ENCODE measurements around the gene POLR2C. TPM values are rescaled to one million over a fixed set of nuclear protein-coding genes. Genes with fewer than 3 reads are reported as not detected.
A peak's percentile ranks its signal among the peaks of the same experiment; 100 is the strongest.

POLR2C gene
- total and polyA plus RNA-seq, 2 experiments from 2014 or later, result 37.6 to 123 TPM

DNA sequence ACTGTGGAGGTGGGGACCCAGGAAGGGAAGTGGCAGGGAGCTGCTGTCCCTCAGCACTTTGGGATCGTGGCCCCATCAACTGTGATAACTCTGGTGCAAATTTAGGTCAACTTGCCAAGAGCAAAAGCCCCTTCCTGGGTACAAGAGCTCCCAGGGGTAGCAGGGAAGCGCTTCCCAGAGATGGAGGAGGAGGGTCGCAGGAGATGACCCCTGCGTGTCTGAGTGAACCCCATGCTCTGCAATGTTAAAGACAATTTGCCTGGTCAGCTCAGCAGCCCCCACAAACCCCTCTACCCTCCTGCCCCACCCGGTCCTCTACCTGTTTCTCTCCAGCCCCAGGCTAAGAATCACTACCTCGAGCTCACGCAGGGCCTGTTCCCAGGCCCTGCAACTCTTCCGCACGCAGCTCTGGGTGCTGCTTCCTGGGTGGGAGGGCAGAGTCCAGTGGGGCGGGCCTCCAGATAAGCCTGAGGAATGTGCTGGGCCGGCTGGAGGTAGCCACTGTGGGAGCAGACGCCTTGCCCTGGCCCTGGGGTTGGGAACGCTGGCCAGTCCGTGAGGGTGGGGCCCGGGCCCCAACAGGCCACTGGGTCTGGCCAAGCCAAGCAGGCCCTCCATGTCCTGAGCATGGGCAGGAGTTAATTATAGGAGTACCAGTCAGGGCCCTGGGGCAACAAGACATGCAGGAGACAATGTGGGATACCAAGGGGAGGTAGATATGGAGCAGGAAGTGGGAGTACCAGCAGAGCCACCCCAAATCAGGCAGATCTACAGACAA is 17.7 kb downstream of the POLR2C start:
- DNase-seq (ENCODE audit: low spot score) (no peak), ATAC-seq (peak; percentile 0; the same call in 1 of the 3 replicates)
- H3K9me2 ChIP-seq (ENCODE audit: insufficient read depth), result no peaks in the 10 kb centered on the region
- H3K36me3 ChIP-seq (ENCODE audit: insufficient read depth), result no peaks in the 10 kb centered on the region
- TF ChIP-seq ZNF114 (CRISPR knock-in tag; IDR thresholded peaks at IDR 0.05), result no peak
- TF ChIP-seq EZH2phosphoT487 (IDR thresholded peaks at IDR 0.05; ENCODE audit: unreplicated experiment), result no peak
- TF ChIP-seq JUNB (IDR thresholded peaks at IDR 0.05; ENCODE audit: unreplicated experiment), result no peak
- TF ChIP-seq POLR2AphosphoS5 (IDR thresholded peaks at IDR 0.05; ENCODE audit: low read depth), result no peak
- TF ChIP-seq ZNF331 (CRISPR knock-in tag; IDR thresholded peaks at IDR 0.05; ENCODE audit: low read depth), result no peak
- no peak for TF ChIP-seq EZH2 (IDR thresholded peaks at IDR 0.05; ENCODE audit: low read depth, unreplicated experiment)
- TF ChIP-seq CREB1 (CRISPR knock-in tag; IDR thresholded peaks at IDR 0.05; ENCODE audit: low read depth), result no peak
- no peak for TF ChIP-seq NANOG (IDR thresholded peaks at IDR 0.05; ENCODE audit: borderline replicate concordance)
- TF ChIP-seq, protein P1, sequence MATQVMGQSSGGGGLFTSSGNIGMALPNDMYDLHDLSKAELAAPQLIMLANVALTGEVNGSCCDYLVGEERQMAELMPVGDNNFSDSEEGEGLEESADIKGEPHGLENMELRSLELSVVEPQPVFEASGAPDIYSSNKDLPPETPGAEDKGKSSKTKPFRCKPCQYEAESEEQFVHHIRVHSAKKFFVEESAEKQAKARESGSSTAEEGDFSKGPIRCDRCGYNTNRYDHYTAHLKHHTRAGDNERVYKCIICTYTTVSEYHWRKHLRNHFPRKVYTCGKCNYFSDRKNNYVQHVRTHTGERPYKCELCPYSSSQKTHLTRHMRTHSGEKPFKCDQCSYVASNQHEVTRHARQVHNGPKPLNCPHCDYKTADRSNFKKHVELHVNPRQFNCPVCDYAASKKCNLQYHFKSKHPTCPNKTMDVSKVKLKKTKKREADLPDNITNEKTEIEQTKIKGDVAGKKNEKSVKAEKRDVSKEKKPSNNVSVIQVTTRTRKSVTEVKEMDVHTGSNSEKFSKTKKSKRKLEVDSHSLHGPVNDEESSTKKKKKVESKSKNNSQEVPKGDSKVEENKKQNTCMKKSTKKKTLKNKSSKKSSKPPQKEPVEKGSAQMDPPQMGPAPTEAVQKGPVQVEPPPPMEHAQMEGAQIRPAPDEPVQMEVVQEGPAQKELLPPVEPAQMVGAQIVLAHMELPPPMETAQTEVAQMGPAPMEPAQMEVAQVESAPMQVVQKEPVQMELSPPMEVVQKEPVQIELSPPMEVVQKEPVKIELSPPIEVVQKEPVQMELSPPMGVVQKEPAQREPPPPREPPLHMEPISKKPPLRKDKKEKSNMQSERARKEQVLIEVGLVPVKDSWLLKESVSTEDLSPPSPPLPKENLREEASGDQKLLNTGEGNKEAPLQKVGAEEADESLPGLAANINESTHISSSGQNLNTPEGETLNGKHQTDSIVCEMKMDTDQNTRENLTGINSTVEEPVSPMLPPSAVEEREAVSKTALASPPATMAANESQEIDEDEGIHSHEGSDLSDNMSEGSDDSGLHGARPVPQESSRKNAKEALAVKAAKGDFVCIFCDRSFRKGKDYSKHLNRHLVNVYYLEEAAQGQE (IDR thresholded peaks at IDR 0.05; ENCODE audit: unreplicated experiment), result no peak
- TF ChIP-seq, protein P2, sequence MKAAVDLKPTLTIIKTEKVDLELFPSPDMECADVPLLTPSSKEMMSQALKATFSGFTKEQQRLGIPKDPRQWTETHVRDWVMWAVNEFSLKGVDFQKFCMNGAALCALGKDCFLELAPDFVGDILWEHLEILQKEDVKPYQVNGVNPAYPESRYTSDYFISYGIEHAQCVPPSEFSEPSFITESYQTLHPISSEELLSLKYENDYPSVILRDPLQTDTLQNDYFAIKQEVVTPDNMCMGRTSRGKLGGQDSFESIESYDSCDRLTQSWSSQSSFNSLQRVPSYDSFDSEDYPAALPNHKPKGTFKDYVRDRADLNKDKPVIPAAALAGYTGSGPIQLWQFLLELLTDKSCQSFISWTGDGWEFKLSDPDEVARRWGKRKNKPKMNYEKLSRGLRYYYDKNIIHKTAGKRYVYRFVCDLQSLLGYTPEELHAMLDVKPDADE (IDR thresholded peaks at IDR 0.05), result no peak; the same call in 1 of the 2 replicates
- TF ChIP-seq, protein P3, sequence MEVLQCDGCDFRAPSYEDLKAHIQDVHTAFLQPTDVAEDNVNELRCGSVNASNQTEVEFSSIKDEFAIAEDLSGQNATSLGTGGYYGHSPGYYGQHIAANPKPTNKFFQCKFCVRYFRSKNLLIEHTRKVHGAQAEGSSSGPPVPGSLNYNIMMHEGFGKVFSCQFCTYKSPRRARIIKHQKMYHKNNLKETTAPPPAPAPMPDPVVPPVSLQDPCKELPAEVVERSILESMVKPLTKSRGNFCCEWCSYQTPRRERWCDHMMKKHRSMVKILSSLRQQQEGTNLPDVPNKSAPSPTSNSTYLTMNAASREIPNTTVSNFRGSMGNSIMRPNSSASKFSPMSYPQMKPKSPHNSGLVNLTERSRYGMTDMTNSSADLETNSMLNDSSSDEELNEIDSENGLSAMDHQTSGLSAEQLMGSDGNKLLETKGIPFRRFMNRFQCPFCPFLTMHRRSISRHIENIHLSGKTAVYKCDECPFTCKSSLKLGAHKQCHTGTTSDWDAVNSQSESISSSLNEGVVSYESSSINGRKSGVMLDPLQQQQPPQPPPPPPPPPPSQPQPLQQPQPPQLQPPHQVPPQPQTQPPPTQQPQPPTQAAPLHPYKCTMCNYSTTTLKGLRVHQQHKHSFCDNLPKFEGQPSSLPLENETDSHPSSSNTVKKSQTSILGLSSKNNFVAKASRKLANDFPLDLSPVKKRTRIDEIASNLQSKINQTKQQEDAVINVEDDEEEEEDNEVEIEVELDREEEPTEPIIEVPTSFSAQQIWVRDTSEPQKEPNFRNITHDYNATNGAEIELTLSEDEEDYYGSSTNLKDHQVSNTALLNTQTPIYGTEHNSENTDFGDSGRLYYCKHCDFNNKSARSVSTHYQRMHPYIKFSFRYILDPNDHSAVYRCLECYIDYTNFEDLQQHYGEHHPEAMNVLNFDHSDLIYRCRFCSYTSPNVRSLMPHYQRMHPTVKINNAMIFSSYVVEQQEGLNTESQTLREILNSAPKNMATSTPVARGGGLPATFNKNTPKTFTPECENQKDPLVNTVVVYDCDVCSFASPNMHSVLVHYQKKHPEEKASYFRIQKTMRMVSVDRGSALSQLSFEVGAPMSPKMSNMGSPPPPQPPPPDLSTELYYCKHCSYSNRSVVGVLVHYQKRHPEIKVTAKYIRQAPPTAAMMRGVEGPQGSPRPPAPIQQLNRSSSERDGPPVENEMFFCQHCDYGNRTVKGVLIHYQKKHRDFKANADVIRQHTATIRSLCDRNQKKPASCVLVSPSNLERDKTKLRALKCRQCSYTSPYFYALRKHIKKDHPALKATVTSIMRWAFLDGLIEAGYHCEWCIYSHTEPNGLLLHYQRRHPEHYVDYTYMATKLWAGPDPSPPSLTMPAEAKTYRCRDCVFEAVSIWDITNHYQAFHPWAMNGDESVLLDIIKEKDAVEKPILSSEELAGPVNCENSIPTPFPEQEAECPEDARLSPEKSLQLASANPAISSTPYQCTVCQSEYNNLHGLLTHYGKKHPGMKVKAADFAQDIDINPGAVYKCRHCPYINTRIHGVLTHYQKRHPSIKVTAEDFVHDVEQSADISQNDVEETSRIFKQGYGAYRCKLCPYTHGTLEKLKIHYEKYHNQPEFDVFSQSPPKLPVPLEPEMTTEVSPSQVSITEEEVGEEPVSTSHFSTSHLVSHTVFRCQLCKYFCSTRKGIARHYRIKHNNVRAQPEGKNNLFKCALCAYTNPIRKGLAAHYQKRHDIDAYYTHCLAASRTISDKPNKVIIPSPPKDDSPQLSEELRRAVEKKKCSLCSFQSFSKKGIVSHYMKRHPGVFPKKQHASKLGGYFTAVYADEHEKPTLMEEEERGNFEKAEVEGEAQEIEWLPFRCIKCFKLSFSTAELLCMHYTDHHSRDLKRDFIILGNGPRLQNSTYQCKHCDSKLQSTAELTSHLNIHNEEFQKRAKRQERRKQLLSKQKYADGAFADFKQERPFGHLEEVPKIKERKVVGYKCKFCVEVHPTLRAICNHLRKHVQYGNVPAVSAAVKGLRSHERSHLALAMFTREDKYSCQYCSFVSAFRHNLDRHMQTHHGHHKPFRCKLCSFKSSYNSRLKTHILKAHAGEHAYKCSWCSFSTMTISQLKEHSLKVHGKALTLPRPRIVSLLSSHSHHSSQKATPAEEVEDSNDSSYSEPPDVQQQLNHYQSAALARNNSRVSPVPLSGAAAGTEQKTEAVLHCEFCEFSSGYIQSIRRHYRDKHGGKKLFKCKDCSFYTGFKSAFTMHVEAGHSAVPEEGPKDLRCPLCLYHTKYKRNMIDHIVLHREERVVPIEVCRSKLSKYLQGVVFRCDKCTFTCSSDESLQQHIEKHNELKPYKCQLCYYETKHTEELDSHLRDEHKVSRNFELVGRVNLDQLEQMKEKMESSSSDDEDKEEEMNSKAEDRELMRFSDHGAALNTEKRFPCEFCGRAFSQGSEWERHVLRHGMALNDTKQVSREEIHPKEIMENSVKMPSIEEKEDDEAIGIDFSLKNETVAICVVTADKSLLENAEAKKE (CRISPR knock-in tag; IDR thresholded peaks at IDR 0.05), result no peak
- no peak for TF ChIP-seq STAT1 (IDR thresholded peaks at IDR 0.05; ENCODE audit: unreplicated experiment)
- TF ChIP-seq, protein P4, sequence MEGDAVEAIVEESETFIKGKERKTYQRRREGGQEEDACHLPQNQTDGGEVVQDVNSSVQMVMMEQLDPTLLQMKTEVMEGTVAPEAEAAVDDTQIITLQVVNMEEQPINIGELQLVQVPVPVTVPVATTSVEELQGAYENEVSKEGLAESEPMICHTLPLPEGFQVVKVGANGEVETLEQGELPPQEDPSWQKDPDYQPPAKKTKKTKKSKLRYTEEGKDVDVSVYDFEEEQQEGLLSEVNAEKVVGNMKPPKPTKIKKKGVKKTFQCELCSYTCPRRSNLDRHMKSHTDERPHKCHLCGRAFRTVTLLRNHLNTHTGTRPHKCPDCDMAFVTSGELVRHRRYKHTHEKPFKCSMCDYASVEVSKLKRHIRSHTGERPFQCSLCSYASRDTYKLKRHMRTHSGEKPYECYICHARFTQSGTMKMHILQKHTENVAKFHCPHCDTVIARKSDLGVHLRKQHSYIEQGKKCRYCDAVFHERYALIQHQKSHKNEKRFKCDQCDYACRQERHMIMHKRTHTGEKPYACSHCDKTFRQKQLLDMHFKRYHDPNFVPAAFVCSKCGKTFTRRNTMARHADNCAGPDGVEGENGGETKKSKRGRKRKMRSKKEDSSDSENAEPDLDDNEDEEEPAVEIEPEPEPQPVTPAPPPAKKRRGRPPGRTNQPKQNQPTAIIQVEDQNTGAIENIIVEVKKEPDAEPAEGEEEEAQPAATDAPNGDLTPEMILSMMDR (conservative IDR thresholded peaks at IDR 0.05; ENCODE audit: low read depth in 2 of 2), result no peak
- Mint-ChIP-seq H3K27me3 (ENCODE audit: insufficient read depth, low read depth, poor library complexity) (peaks cover 30% of the 10 kb centered on the region), H3K27ac (no peak overlapping the region), H3K4me3 (peak overlapping the region; percentile 83), H3K9me3 (no peaks in the 10 kb centered on the region), H3K36me3 (ENCODE audit: low read depth) (no peaks in the 10 kb centered on the region; the same call in 2 of the 3 replicates), H3K4me1 (peaks cover 46% of the 10 kb centered on the region)
- no peak overlapping the region for H3K27ac ChIP-seq (ENCODE audit: low read depth)
- peaks cover 38% of the 10 kb centered on the region for H3K4me1 ChIP-seq (ENCODE audit: insufficient read depth)
- peak overlapping the region; percentile 60; the same call in 1 of the 2 replicates for H2AFZ ChIP-seq
- 0 out of 2 replicates have a peak, but pooled peaks cover 3% of the 10 kb centered on the region for H4K20me1 ChIP-seq (replicated peaks; ENCODE audit: insufficient read depth)
- no peaks in the 10 kb centered on the region; the same call in 1 of the 2 replicates for H3K79me2 ChIP-seq (replicated peaks; ENCODE audit: insufficient read depth)
- peaks cover 4% of the 10 kb centered on the region; the same call in 1 of the 2 replicates for H3F3A ChIP-seq (replicated peaks; ENCODE audit: low read depth)
- H3K4me2 ChIP-seq, result peak overlapping the region; percentile 84
- peaks cover 12% of the 10 kb centered on the region; the same call in 1 of the 2 replicates for H3K27me3 ChIP-seq (ENCODE audit: insufficient read depth)
- peak overlapping the region; percentile 56 for H3K4me3 ChIP-seq

All from GM23338 (cell line).